HUES6 (cell line): ENCODE measurements around the gene SNRPF.
A peak's percentile ranks its signal among the peaks of the same experiment; 100 is the strongest.
"Not testable (repeated sequence)": the region's sequence is repeated elsewhere in the genome, so short reads cannot be mapped to it uniquely, and the experiment has no call there.

Experiments used
- H3K27ac ChIP-seq: 2 replicates; pipeline ENCODE4 v1.7.0; 2013; ENCODE audit warnings: low read depth, mild to moderate bottlenecking, low read length, inconsistent platforms
- H3K27me3 ChIP-seq: 2 replicates; pipeline ENCODE4 v1.6.1; 2013; ENCODE audit warnings: low read length; ENCODE audit not compliant: control insufficient read depth, insufficient read depth
- H3K36me3 ChIP-seq: 2 replicates; pipeline ENCODE4 v1.6.1; 2013; ENCODE audit warnings: low read length; ENCODE audit not compliant: control insufficient read depth, insufficient read depth
- H3K4me1 ChIP-seq: 2 replicates; pipeline ENCODE4 v1.6.1; 2013; ENCODE audit warnings: low read length; ENCODE audit not compliant: control insufficient read depth, insufficient read depth
- H3K4me3 ChIP-seq: 2 replicates; pipeline ENCODE4 v1.5.1; 2013; ENCODE audit warnings: low read depth, low read length
- H3K9ac ChIP-seq: one replicate; pipeline ENCODE4 v1.6.1; 2013; ENCODE audit warnings: mild to moderate bottlenecking, low read length
- H3K9me3 ChIP-seq: 2 replicates; pipeline ENCODE4 v1.6.1; 2013; ENCODE audit warnings: low read depth, low read length; ENCODE audit not compliant: control insufficient read depth, insufficient read depth

Gene SNRPF

GRCh38 chr12:95858451-95859343 is at the start of gene SNRPF:
SNRPF (plus strand) TSS chr12:95858952; CDS start chr12:95859074, 122 bp downstream.
- Histone ChIP-seq H3K36me3 (peaks cover 33% of the 10 kb centered on the region), H3K27me3 (no peaks in the 10 kb centered on the region), H3K9me3 (peaks cover 5% of the 10 kb centered on the region; the same call in 1 of the 2 replicates), H3K4me1 (peaks cover 19% of the 10 kb centered on the region), H3K27ac (peak within 1 kb of the TSS; percentile 72), H3K9ac (peak within 1 kb of the TSS; percentile 97), H3K4me3 (peak within 1 kb of the TSS; percentile 92)

- H3K27me3 ChIP-seq, result no peaks in the 10 kb centered on the region
- no peak overlapping the region for H3K4me3 ChIP-seq
- H3K36me3 ChIP-seq, result no peaks in the 10 kb centered on the region
- H3K9me3 ChIP-seq, result peaks cover 12% of the 10 kb centered on the region; the same call in 1 of the 2 replicates
- H3K27ac ChIP-seq, result no peak overlapping the region
- peaks cover 5% of the 10 kb centered on the region; the same call in 1 of the 2 replicates for H3K4me1 ChIP-seq
- H3K9ac ChIP-seq, result no peak overlapping the region
These were observed 49.6 kb upstream of the SNRPF start for GRCh38 chr12:95809000-95809680.

GRCh38 chr12:95810411-95810810 is 48.3 kb upstream of the SNRPF start:
- Histone ChIP-seq H3K9me3 (peaks cover 12% of the 10 kb centered on the region; the same call in 1 of the 2 replicates), H3K9ac (no peak overlapping the region), H3K36me3 (no peaks in the 10 kb centered on the region), H3K4me1 (peaks cover 5% of the 10 kb centered on the region; the same call in 1 of the 2 replicates), H3K27me3 (no peaks in the 10 kb centered on the region), H3K27ac (no peak overlapping the region), H3K4me3 (no peak overlapping the region)

GRCh38 chr12:95812155-95812554 is 46.6 kb upstream of the SNRPF start:
- H3K9me3 ChIP-seq, result peaks cover 12% of the 10 kb centered on the region; the same call in 1 of the 2 replicates
- H3K4me1 ChIP-seq, H3K36me3 ChIP-seq, H3K27me3 ChIP-seq, H3K9ac ChIP-seq, H3K27ac ChIP-seq, H3K4me3 ChIP-seq: not testable (repeated sequence)

GRCh38 chr12:95815632-95816212 is 43.0 kb upstream of the SNRPF start:
- Histone ChIP-seq H3K9me3 (no peaks in the 10 kb centered on the region), H3K27me3 (no peaks in the 10 kb centered on the region), H3K4me3 (no peak overlapping the region), H3K9ac (no peak overlapping the region), H3K27ac (no peak overlapping the region), H3K36me3 (no peaks in the 10 kb centered on the region), H3K4me1 (no peaks in the 10 kb centered on the region)

- H3K27me3 ChIP-seq, result no peaks in the 10 kb centered on the region
- no peak overlapping the region for H3K9ac ChIP-seq
- no peaks in the 10 kb centered on the region for H3K4me1 ChIP-seq
- no peaks in the 10 kb centered on the region for H3K36me3 ChIP-seq
- no peak overlapping the region for H3K27ac ChIP-seq
- H3K9me3 ChIP-seq, result no peaks in the 10 kb centered on the region
- H3K4me3 ChIP-seq, result no peak overlapping the region
These were observed 38.6 kb upstream of the SNRPF start for GRCh38 chr12:95820096-95820703.

GRCh38 chr12:95829395-95829794 is 29.4 kb upstream of the SNRPF start:
- no peak overlapping the region for H3K27ac ChIP-seq

GRCh38 chr12:95830335-95831089 is 28.2 kb upstream of the SNRPF start:
- no peaks in the 10 kb centered on the region for H3K36me3 ChIP-seq
- no peak overlapping the region for H3K4me3 ChIP-seq
- no peak overlapping the region for H3K27ac ChIP-seq
- H3K27me3 ChIP-seq, result no peaks in the 10 kb centered on the region
- no peaks in the 10 kb centered on the region for H3K9me3 ChIP-seq
- peaks cover 10% of the 10 kb centered on the region for H3K4me1 ChIP-seq
- H3K9ac ChIP-seq, result no peak overlapping the region

More at GRCh38 chr12:95829395-95829794, 29.4 kb upstream of the SNRPF start:
- Histone ChIP-seq H3K9ac (no peak overlapping the region), H3K4me3 (no peak overlapping the region), H3K27me3 (no peaks in the 10 kb centered on the region), H3K4me1 (peaks cover 10% of the 10 kb centered on the region), H3K36me3 (no peaks in the 10 kb centered on the region), H3K9me3 (no peaks in the 10 kb centered on the region)

- Histone ChIP-seq H3K27me3 (no peaks in the 10 kb centered on the region), H3K36me3 (no peaks in the 10 kb centered on the region), H3K4me1 (0 out of 2 replicates have a peak, but pooled peaks cover 3% of the 10 kb centered on the region), H3K9ac (no peak overlapping the region), H3K27ac (no peak overlapping the region), H3K9me3 (no peaks in the 10 kb centered on the region), H3K4me3 (no peak overlapping the region)
These were observed 24.2 kb upstream of the SNRPF start for GRCh38 chr12:95834572-95834971.

- H3K27me3 ChIP-seq, result no peaks in the 10 kb centered on the region
- H3K36me3 ChIP-seq, result no peaks in the 10 kb centered on the region
- H3K4me3 ChIP-seq, result no peak overlapping the region
- no peak overlapping the region for H3K27ac ChIP-seq
- 0 out of 2 replicates have a peak, but pooled peaks cover 3% of the 10 kb centered on the region for H3K4me1 ChIP-seq
- H3K9me3 ChIP-seq, result no peaks in the 10 kb centered on the region
- H3K9ac ChIP-seq, result no peak overlapping the region
These were observed 22.6 kb upstream of the SNRPF start for GRCh38 chr12:95836185-95836609.
